GM12864 (cell line): Measurements from ENCODE around the gene STEAP1.

Experiments
- DNase-seq: peaks from one replicate; pipeline ENCODE4 v3.0.0-alpha.2; 2011; ENCODE audit warnings: low read depth
- H3K4me3 ChIP-seq: 2 replicates; pipeline ENCODE4 v1.5.1; 2011; ENCODE audit warnings: mild to moderate bottlenecking, low read depth, low read length, control low read depth
- CTCF ChIP-seq: IDR thresholded peaks from 2 replicates; pipeline ENCODE4 v1.5.1; 2011; ENCODE audit warnings: low read depth, mild to moderate bottlenecking, moderate library complexity, low read length, control low read depth, inconsistent platforms; ENCODE audit errors: missing control alignments

STEAP1 gene

GRCh38 chr7:90169891-90170290 is 15.6 kb downstream of the STEAP1 start:
- H3K4me3 ChIP-seq = no peak overlapping the region
- no peak for DNase-seq
- no peak for TF ChIP-seq CTCF

- no peak for TF ChIP-seq CTCF
- H3K4me3 ChIP-seq = no peak overlapping the region
- no peak for DNase-seq
These were observed 17.9 kb downstream of the STEAP1 start for GRCh38 chr7:90172121-90172520.

- TF ChIP-seq CTCF = no peak
- no peak overlapping the region for H3K4me3 ChIP-seq
- no peak for DNase-seq
These were observed 18.4 kb downstream of the STEAP1 start for GRCh38 chr7:90172624-90173023.

- TF ChIP-seq CTCF = no peak
- DNase-seq = no peak
These were observed 19.0 kb downstream of the STEAP1 start for GRCh38 chr7:90173127-90173844.

GRCh38 chr7:90175667-90176066 is 21.4 kb downstream of the STEAP1 start:
- H3K4me3 ChIP-seq = no peak overlapping the region
- TF ChIP-seq CTCF = no peak
- DNase-seq = no peak

More at GRCh38 chr7:90173127-90173844, 19.0 kb downstream of the STEAP1 start:
- H3K4me3 ChIP-seq = no peak overlapping the region

- H3K4me3 ChIP-seq = no peak overlapping the region
- no peak for TF ChIP-seq CTCF
- no peak for DNase-seq
These were observed 21.9 kb downstream of the STEAP1 start for GRCh38 chr7:90176195-90176594.

GRCh38 chr7:90178166-90178565 is 23.9 kb downstream of the STEAP1 start:
- DNase-seq = no peak
- H3K4me3 ChIP-seq = no peak overlapping the region
- no peak for TF ChIP-seq CTCF
